ENCODE measurements around the gene SPPL2A. TPM values are rescaled to one million over a fixed set of nuclear protein-coding genes. Genes with fewer than 3 reads are reported as not detected.

Gene SPPL2A
- total and polyA plus RNA-seq, 2 donors (not counting 3 experiments of a cell fraction or from before 2014, with no cell fraction given) = 38.8 to 88.7 TPM

- Histone ChIP-seq H4K20me1 (replicated peaks; ENCODE audit: control insufficient read depth, extremely low read depth, insufficient read depth, low read length) (no peaks in the 10 kb centered on the region), H3K4me2 (ENCODE audit: insufficient read depth, low read length) (no peak overlapping the region), H2AFZ (ENCODE audit: low read depth, low read length) (no peak overlapping the region), H3K27ac (ENCODE audit: insufficient read depth, low read depth, low read length) (no peak overlapping the region), H3K36me3 (ENCODE audit: control insufficient read depth in 2 of 2, extremely low read depth in 1 of 2, insufficient read depth in 2 of 2, low read length in 2 of 2) (no peaks in the 10 kb centered on the region), H3K9me1 (replicated peaks; ENCODE audit: control insufficient read depth, extremely low read depth, insufficient read depth, low read length) (no peaks in the 10 kb centered on the region), H3K79me2 (ENCODE audit: control insufficient read depth, insufficient read depth, low read length) (no peaks in the 10 kb centered on the region), H3K27me3 (ENCODE audit: control insufficient read depth in 2 of 2, insufficient read depth in 2 of 2, low read length in 2 of 2) (no peaks in the 10 kb centered on the region), H3K9me3 (replicated peaks; ENCODE audit: control insufficient read depth, insufficient read depth, low read length) (no peaks in the 10 kb centered on the region), H3K4me3 (replicated peaks in 1 of 3; ENCODE audit: insufficient read depth in 1 of 3, low read depth in 1 of 3, low read length in 3 of 3) (no peak overlapping the region), H3K4me1 (ENCODE audit: control insufficient read depth, extremely low read depth, insufficient read depth, low read length) (no peaks in the 10 kb centered on the region), H3K9ac (replicated peaks; ENCODE audit: extremely low read depth, insufficient read depth, low read length) (no peak overlapping the region)
- no TSS peak for BruUV-seq (replicated peaks)
- intact Hi-C loops (cut with micrococcal nuclease) = no loop called here
- FAIRE-seq (no peak), DNase-seq (ENCODE audit: low read depth, low spot score) (no peak)
- ChIA-PET POLR2A (no interaction called here), CTCF (interaction anchor here (1.9 kb wide), 1 partner anchor 165 kb away, joined by 6 read pairs; no protein-coding TSS in a partner anchor)
- dilution Hi-C loops (cut with MboI; ENCODE audit: extremely low pct_ligation_motif_present, low sequenced_read_pairs) = no loop called here
- TF ChIP-seq CTCF (IDR thresholded peaks at IDR 0.05; ENCODE audit: extremely low read depth in 1 of 2, insufficient read depth in 1 of 2, low read depth in 1 of 2, low read length in 2 of 2) (no peak), JUN (IDR thresholded peaks at IDR 0.05; ENCODE audit: borderline replicate concordance, insufficient read depth, insufficient read length, low read depth) (no peak), POLR2AphosphoS5 (IDR thresholded peaks at IDR 0.05; ENCODE audit: insufficient read depth, low read depth, low read length) (no peak), MAX (IDR thresholded peaks at IDR 0.05; ENCODE audit: insufficient read depth, insufficient read length) (no peak), EZH2 (IDR thresholded peaks at IDR 0.05; ENCODE audit: borderline replicate concordance, low read depth, low read length, severe bottlenecking) (no peak), FOS (IDR thresholded peaks at IDR 0.05; ENCODE audit: borderline replicate concordance, insufficient read depth, low read length) (no peak), POLR2A (IDR thresholded peaks at IDR 0.05; ENCODE audit: low read depth, low read length) (no peak), GATA2 (IDR thresholded peaks at IDR 0.05; ENCODE audit: insufficient read depth, insufficient read length, low read depth, low read length) (no peak), MYC (IDR thresholded peaks at IDR 0.05; ENCODE audit: low read depth, low read length) (no peak)
Measured at GRCh38 chr15:50712018-50712417, 53.5 kb downstream of the SPPL2A start.

Data from endothelial cell of umbilical vein (primary cell).